ENCODE measurements around the gene TENT5C.

Gene TENT5C

GRCh38 chr1:117611894-117612483 lies 6.1 kb downstream of the TENT5C start:
- DNase-seq (ENCODE audit: extremely low read depth, insufficient read length), result no peak
- no peak overlapping the region for H3K4me3 ChIP-seq (replicated peaks; ENCODE audit: low read depth, low read length)
- H3K27me3 ChIP-seq (replicated peaks; ENCODE audit: control insufficient read depth, insufficient read depth, low read length), result peaks cover 2% of the 10 kb centered on the region
- no peaks in the 10 kb centered on the region for H3K36me3 ChIP-seq (ENCODE audit: control insufficient read depth, insufficient read depth, low read length)
- no peak for TF ChIP-seq CTCF (IDR thresholded peaks at IDR 0.05; ENCODE audit: insufficient read depth, low read length, poor library complexity, severe bottlenecking)

GRCh38 chr1:117612517-117613248 lies 6.8 kb downstream of the TENT5C start:
- H3K36me3 ChIP-seq (ENCODE audit: control insufficient read depth, insufficient read depth, low read length), result no peaks in the 10 kb centered on the region
- H3K4me3 ChIP-seq (replicated peaks; ENCODE audit: low read depth, low read length), result no peak overlapping the region
- no peak for DNase-seq (ENCODE audit: extremely low read depth, insufficient read length)
- peaks cover 2% of the 10 kb centered on the region for H3K27me3 ChIP-seq (replicated peaks; ENCODE audit: control insufficient read depth, insufficient read depth, low read length)
- no peak for TF ChIP-seq CTCF (IDR thresholded peaks at IDR 0.05; ENCODE audit: insufficient read depth, low read length, poor library complexity, severe bottlenecking)

GRCh38 chr1:117613249-117613968 lies 7.6 kb downstream of the TENT5C start:
- DNase-seq (ENCODE audit: extremely low read depth, insufficient read length), result no peak
- Histone ChIP-seq H3K36me3 (ENCODE audit: control insufficient read depth, insufficient read depth, low read length) (no peaks in the 10 kb centered on the region), H3K27me3 (replicated peaks; ENCODE audit: control insufficient read depth, insufficient read depth, low read length) (peaks cover 2% of the 10 kb centered on the region), H3K4me3 (replicated peaks; ENCODE audit: low read depth, low read length) (no peak overlapping the region)
- TF ChIP-seq CTCF (IDR thresholded peaks at IDR 0.05; ENCODE audit: insufficient read depth, low read length, poor library complexity, severe bottlenecking), result no peak

- H3K27me3 ChIP-seq (replicated peaks; ENCODE audit: control insufficient read depth, insufficient read depth, low read length), result peaks cover 2% of the 10 kb centered on the region
- DNase-seq (ENCODE audit: extremely low read depth, insufficient read length), result no peak
- H3K4me3 ChIP-seq (replicated peaks; ENCODE audit: low read depth, low read length), result no peak overlapping the region
- H3K36me3 ChIP-seq (ENCODE audit: control insufficient read depth, insufficient read depth, low read length), result no peaks in the 10 kb centered on the region
- TF ChIP-seq CTCF (IDR thresholded peaks at IDR 0.05; ENCODE audit: insufficient read depth, low read length, poor library complexity, severe bottlenecking), result no peak
These were observed 8.3 kb downstream of the TENT5C start for GRCh38 chr1:117613969-117614729.

- Histone ChIP-seq H3K36me3 (ENCODE audit: control insufficient read depth, insufficient read depth, low read length) (no peaks in the 10 kb centered on the region), H3K4me3 (replicated peaks; ENCODE audit: low read depth, low read length) (no peak overlapping the region), H3K27me3 (replicated peaks; ENCODE audit: control insufficient read depth, insufficient read depth, low read length) (no peaks in the 10 kb centered on the region; the same call in none of the 2 replicates)
- DNase-seq (ENCODE audit: extremely low read depth, insufficient read length), result no peak
- no peak for TF ChIP-seq CTCF (IDR thresholded peaks at IDR 0.05; ENCODE audit: insufficient read depth, low read length, poor library complexity, severe bottlenecking)
These were observed 9.6 kb downstream of the TENT5C start for GRCh38 chr1:117615474-117615873.
